Measurements from ENCODE around the gene CCDC39.

- TF ChIP-seq CTCF (IDR thresholded peaks at IDR 0.05; ENCODE audit: low read depth, low read length) (peak; percentile 38), EZH2phosphoT487 (IDR thresholded peaks at IDR 0.05; ENCODE audit: low read depth) (no peak)
Observed at GRCh38 chr3:180601688-180602666, 77.3 kb downstream of the CCDC39 start, which contains the start of gene TTC14.
